ENCODE measurements around the gene CAPN14. TPM values are rescaled to one million over a fixed set of nuclear protein-coding genes. Genes with fewer than 3 reads are reported as not detected.
A peak's percentile ranks its signal among the peaks of the same experiment; 100 is the strongest.

The CAPN14 gene
- total and polyA plus RNA-seq, 4 donors: 0.18 to 0.29 (median 0.21) TPM; not detected in 1

DNA sequence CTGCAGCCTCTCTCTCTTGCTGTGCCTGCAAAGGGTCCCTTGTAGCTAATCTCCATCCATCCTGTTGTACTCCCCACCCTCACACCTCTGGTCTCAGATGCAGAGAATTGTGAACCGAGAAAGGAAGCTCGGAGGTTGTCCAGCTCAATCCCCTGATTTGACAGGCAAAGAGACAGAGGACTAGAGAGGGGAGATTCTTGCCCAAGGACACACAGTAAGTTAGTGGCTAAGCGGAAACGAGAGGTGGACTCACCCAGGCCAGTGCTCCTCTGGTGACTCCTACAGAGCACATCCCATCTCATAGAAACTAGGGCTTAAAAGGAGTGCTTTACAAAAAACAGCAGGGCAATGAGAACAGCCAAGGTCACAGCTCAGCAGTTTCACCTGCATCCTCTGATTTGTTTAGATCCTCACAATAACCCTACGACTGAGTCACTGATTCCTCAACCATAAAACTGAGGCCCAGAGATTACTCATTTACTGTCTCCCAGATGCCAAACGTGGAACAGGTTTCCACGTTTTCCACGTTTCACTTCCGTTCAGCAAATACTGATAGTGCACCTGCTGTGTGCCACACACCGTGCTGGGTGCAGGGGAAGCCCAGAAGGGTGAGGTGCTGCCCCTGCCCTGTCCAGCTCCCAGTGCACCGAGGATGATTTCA, 38.7 kb upstream of the CAPN14 start:
- peaks cover 0 to 12% of the 10 kb centered on the region in 2 donors for H3K36me3 ChIP-seq (ENCODE audit: control insufficient read depth in 1 of 2, insufficient read depth in 2 of 2, low read length in 1 of 2)
- no peaks in the 10 kb centered on the region for H3K4me1 ChIP-seq (ENCODE audit: control insufficient read depth in 1 of 2, insufficient read depth in 2 of 2, low read length in 2 of 2)
- DNase-seq (no peak), ATAC-seq (ENCODE audit: low FRiP score) (no peak)
- H3K27me3 ChIP-seq (ENCODE audit: control insufficient read depth in 1 of 2, insufficient read depth in 2 of 2, low read length in 1 of 2): no peaks in the 10 kb centered on the region
- intact Hi-C loops (cut with DNase I): no loop called here
- no peaks in the 10 kb centered on the region for H3K9me3 ChIP-seq (ENCODE audit: control insufficient read depth, low read length)
- WGBS, 2 donors: 88% methylated on average over 11 of the region's 11 CpGs
- no peak overlapping the region for H3K27ac ChIP-seq (ENCODE audit: low read depth in 1 of 2, low read length in 2 of 2)
- no peak overlapping the region for H3K4me3 ChIP-seq (ENCODE audit: low read length in 2 of 2)

GRCh38 chr2:31254237-31255203, 37.2 kb upstream of the CAPN14 start:
- H3K4me1 ChIP-seq (ENCODE audit: control insufficient read depth in 1 of 2, insufficient read depth in 2 of 2, low read length in 2 of 2): no peaks in the 10 kb centered on the region
- no peak overlapping the region for H3K4me3 ChIP-seq (ENCODE audit: low read length in 2 of 2)
- H3K36me3 ChIP-seq (ENCODE audit: control insufficient read depth in 1 of 2, insufficient read depth in 2 of 2, low read length in 1 of 2): peaks cover 0 to 7% of the 10 kb centered on the region in 2 donors
- 82 to 86% methylated on average over 19 of the region's 19 CpGs for WGBS, 2 donors
- no peak overlapping the region for H3K27ac ChIP-seq (ENCODE audit: low read depth in 1 of 2, low read length in 2 of 2)
- intact Hi-C loops (cut with DNase I): no loop called here
- DNase-seq (peak in 1 of 2 donors; percentile 41), ATAC-seq (ENCODE audit: low FRiP score) (no peak)
- no peaks in the 10 kb centered on the region for H3K9me3 ChIP-seq (ENCODE audit: control insufficient read depth, low read length)
- H3K27me3 ChIP-seq (ENCODE audit: control insufficient read depth in 1 of 2, insufficient read depth in 2 of 2, low read length in 1 of 2): no peaks in the 10 kb centered on the region

- Histone ChIP-seq H3K9me3 (ENCODE audit: control insufficient read depth, low read length) (no peaks in the 10 kb centered on the region), H3K27me3 (ENCODE audit: control insufficient read depth in 1 of 2, insufficient read depth in 2 of 2, low read length in 1 of 2) (no peaks in the 10 kb centered on the region), H3K4me3 (ENCODE audit: low read length in 2 of 2) (no peak overlapping the region), H3K36me3 (ENCODE audit: control insufficient read depth in 1 of 2, insufficient read depth in 2 of 2, low read length in 1 of 2) (peaks cover 0 to 7% of the 10 kb centered on the region in 2 donors), H3K4me1 (ENCODE audit: control insufficient read depth in 1 of 2, insufficient read depth in 2 of 2, low read length in 2 of 2) (no peaks in the 10 kb centered on the region), H3K27ac (ENCODE audit: low read depth in 1 of 2, low read length in 2 of 2) (no peak overlapping the region)
- intact Hi-C loops (cut with DNase I): no loop called here
- ATAC-seq (ENCODE audit: low FRiP score) (no peak), DNase-seq (peak in 1 of 2 donors; percentile 56)
- WGBS, 2 donors: 85 to 86% methylated on average over 13 of the region's 13 CpGs
Measured at GRCh38 chr2:31253356-31254131, 36.2 kb upstream of the CAPN14 start.

- Histone ChIP-seq H3K9me3 (ENCODE audit: control insufficient read depth, low read length) (no peaks in the 10 kb centered on the region), H3K4me1 (ENCODE audit: control insufficient read depth in 1 of 2, insufficient read depth in 2 of 2, low read length in 2 of 2) (no peaks in the 10 kb centered on the region), H3K27me3 (ENCODE audit: control insufficient read depth in 1 of 2, insufficient read depth in 2 of 2, low read length in 1 of 2) (no peaks in the 10 kb centered on the region), H3K4me3 (ENCODE audit: low read length in 2 of 2) (no peak overlapping the region), H3K27ac (ENCODE audit: low read depth in 1 of 2, low read length in 2 of 2) (no peak overlapping the region), H3K36me3 (ENCODE audit: control insufficient read depth in 1 of 2, insufficient read depth in 2 of 2, low read length in 1 of 2) (peaks cover 0 to 6% of the 10 kb centered on the region in 2 donors)
- intact Hi-C loops (cut with DNase I): no loop called here
- DNase-seq (peak in 1 of 2 donors; percentile 58), ATAC-seq (ENCODE audit: low FRiP score) (no peak)
- 93 to 95% methylated on average over 6 of the region's 6 CpGs for WGBS, 2 donors
Measured at GRCh38 chr2:31251851-31252250, 34.5 kb upstream of the CAPN14 start.

DNA sequence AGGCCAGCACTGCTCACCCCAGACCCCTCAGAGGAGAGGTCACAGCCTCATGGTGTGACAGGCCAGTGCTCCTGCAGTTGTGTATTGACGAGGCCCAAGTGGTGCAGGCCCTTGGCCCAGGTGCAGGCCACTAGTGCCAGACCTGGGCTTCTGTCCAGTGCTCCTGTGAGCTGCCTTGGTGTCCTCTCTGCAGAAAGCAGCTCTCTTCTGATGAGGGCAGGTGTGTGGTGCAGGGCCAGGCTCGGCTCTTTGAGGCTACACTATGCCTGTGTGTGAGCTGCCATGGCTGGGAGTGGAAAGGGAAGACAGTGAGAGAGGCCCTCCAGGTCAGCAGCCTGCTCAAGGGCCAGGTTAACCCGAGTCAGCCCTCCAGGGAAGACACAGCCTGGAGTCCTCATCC, 33.7 kb upstream of the CAPN14 start:
- Histone ChIP-seq H3K27me3 (ENCODE audit: control insufficient read depth in 1 of 2, insufficient read depth in 2 of 2, low read length in 1 of 2) (no peaks in the 10 kb centered on the region), H3K36me3 (ENCODE audit: control insufficient read depth in 1 of 2, insufficient read depth in 2 of 2, low read length in 1 of 2) (peaks cover 0 to 4% of the 10 kb centered on the region in 2 donors), H3K4me1 (ENCODE audit: control insufficient read depth in 1 of 2, insufficient read depth in 2 of 2, low read length in 2 of 2) (no peaks in the 10 kb centered on the region), H3K27ac (ENCODE audit: low read depth in 1 of 2, low read length in 2 of 2) (no peak overlapping the region), H3K4me3 (ENCODE audit: low read length in 2 of 2) (no peak overlapping the region), H3K9me3 (ENCODE audit: control insufficient read depth, low read length) (no peaks in the 10 kb centered on the region)
- DNase-seq (peak in 1 of 2 donors; percentile 33), ATAC-seq (ENCODE audit: low FRiP score) (no peak)
- 82 to 87% methylated on average over 3 of the region's 3 CpGs for WGBS, 2 donors
- intact Hi-C loops (cut with DNase I): no loop called here

- peaks cover 0 to 4% of the 10 kb centered on the region in 2 donors for H3K36me3 ChIP-seq (ENCODE audit: control insufficient read depth in 1 of 2, insufficient read depth in 2 of 2, low read length in 1 of 2)
- 95 to 96% methylated on average over 15 of the region's 15 CpGs for WGBS, 2 donors
Measured at GRCh38 chr2:31249009-31249690, 31.8 kb upstream of the CAPN14 start.

DNA sequence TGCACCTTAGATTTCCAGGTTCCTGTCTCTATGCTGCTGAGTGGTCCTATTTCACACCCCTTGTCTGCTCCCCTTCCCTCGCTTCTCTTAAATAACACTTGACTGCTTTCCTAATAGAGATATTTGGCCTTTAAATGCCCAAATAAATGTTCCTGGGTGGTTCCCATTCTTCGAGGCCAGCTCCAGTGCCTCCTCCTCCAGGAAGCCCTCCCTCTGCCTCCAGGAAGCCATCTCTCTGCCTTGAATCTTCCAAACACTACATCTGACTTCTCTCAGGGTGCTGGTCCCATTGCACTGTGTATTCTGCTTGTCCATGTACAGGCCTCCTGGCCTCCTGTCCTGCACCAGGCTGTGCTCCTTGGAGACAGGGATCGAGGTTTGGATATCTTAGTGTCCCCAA, 30.8 kb upstream of the CAPN14 start:
- ATAC-seq (ENCODE audit: low FRiP score): no peak

More at GRCh38 chr2:31249009-31249690, 31.8 kb upstream of the CAPN14 start:
- Histone ChIP-seq H3K4me3 (ENCODE audit: low read length in 2 of 2) (no peak overlapping the region), H3K9me3 (ENCODE audit: control insufficient read depth, low read length) (no peaks in the 10 kb centered on the region), H3K27me3 (ENCODE audit: control insufficient read depth in 1 of 2, insufficient read depth in 2 of 2, low read length in 1 of 2) (no peaks in the 10 kb centered on the region), H3K4me1 (ENCODE audit: control insufficient read depth in 1 of 2, insufficient read depth in 2 of 2, low read length in 2 of 2) (no peaks in the 10 kb centered on the region), H3K27ac (ENCODE audit: low read depth in 1 of 2, low read length in 2 of 2) (no peak overlapping the region)
- intact Hi-C loops (cut with DNase I): no loop called here
- DNase-seq: no peak
- no peak for ATAC-seq (ENCODE audit: low FRiP score)

DNA sequence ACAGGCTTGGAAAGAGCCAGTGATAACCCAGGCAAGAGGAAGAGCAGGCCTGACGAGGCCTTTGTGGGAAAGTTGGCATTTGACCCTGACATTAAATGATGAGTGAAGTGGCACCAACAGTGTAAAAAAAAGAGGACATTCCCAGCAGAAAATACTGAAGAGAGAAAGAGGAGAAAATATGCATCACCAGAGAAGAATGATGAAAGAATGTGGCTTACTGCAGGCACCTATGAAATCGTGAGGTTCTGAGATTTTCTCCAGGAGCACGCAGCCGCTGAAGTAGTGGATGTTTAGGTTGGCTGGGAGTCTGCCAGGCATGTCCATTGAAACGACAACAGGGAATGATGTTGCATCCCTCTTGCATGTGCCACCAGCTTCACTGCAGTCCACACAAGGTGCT, 30.4 kb upstream of the CAPN14 start:
- DNase-seq (no peak), ATAC-seq (ENCODE audit: low FRiP score) (no peak)
- H3K27me3 ChIP-seq (ENCODE audit: control insufficient read depth in 1 of 2, insufficient read depth in 2 of 2, low read length in 1 of 2): no peaks in the 10 kb centered on the region
- WGBS, 2 donors: 58 to 60% methylated on average over 5 of the region's 5 CpGs
- H3K36me3 ChIP-seq (ENCODE audit: control insufficient read depth in 1 of 2, insufficient read depth in 2 of 2, low read length in 1 of 2): peaks cover 0 to 4% of the 10 kb centered on the region in 2 donors
- H3K4me3 ChIP-seq (ENCODE audit: low read length in 2 of 2): no peak overlapping the region
- no peak overlapping the region for H3K27ac ChIP-seq (ENCODE audit: low read depth in 1 of 2, low read length in 2 of 2)
- no peaks in the 10 kb centered on the region for H3K4me1 ChIP-seq (ENCODE audit: control insufficient read depth in 1 of 2, insufficient read depth in 2 of 2, low read length in 2 of 2)
- H3K9me3 ChIP-seq (ENCODE audit: control insufficient read depth, low read length): no peaks in the 10 kb centered on the region
- intact Hi-C loops (cut with DNase I): no loop called here

More for the DNA sequence above, 30.8 kb upstream of the CAPN14 start:
- intact Hi-C loops (cut with DNase I): no loop called here
- no peak for DNase-seq
- Histone ChIP-seq H3K9me3 (ENCODE audit: control insufficient read depth, low read length) (no peaks in the 10 kb centered on the region), H3K4me1 (ENCODE audit: control insufficient read depth in 1 of 2, insufficient read depth in 2 of 2, low read length in 2 of 2) (no peaks in the 10 kb centered on the region), H3K27me3 (ENCODE audit: control insufficient read depth in 1 of 2, insufficient read depth in 2 of 2, low read length in 1 of 2) (no peaks in the 10 kb centered on the region), H3K4me3 (ENCODE audit: low read length in 2 of 2) (no peak overlapping the region), H3K27ac (ENCODE audit: low read depth in 1 of 2, low read length in 2 of 2) (no peak overlapping the region), H3K36me3 (ENCODE audit: control insufficient read depth in 1 of 2, insufficient read depth in 2 of 2, low read length in 1 of 2) (peaks cover 0 to 4% of the 10 kb centered on the region in 2 donors)
- 91 to 92% methylated on average over 3 of the region's 3 CpGs for WGBS, 2 donors

Data from aorta (tissue), 5 donors.